ENCODE data around the gene FANCC.

Gene FANCC

GRCh38 chr9:95086564-95086955, 230.9 kb downstream of the FANCC start:
- no peak for DNase-seq
- Mint-ChIP-seq H3K4me1 (peaks cover 3 to 4% of the 10 kb centered on the region in 2 donors), H3K36me3 (peaks cover 33 to 48% of the 10 kb centered on the region in 2 donors), H3K4me3 (no peak overlapping the region), H3K27ac (no peak overlapping the region), H3K9me3 (no peaks in the 10 kb centered on the region), H3K27me3 (peaks cover 0 to 5% of the 10 kb centered on the region in 2 donors)
- no peak for ATAC-seq (replicated peaks)

- Mint-ChIP-seq H3K9me3 (no peaks in the 10 kb centered on the region), H3K36me3 (peaks cover 35 to 52% of the 10 kb centered on the region in 2 donors)
These were observed 231.5 kb downstream of the FANCC start for GRCh38 chr9:95085861-95086563.

GRCh38 chr9:95085036-95085770, 232.3 kb downstream of the FANCC start:
- DNase-seq, result no peak
- no peak for ATAC-seq (replicated peaks)
- Mint-ChIP-seq H3K36me3 (peaks cover 35 to 52% of the 10 kb centered on the region in 2 donors), H3K9me3 (no peaks in the 10 kb centered on the region), H3K27me3 (peaks cover 0 to 5% of the 10 kb centered on the region in 2 donors), H3K27ac (no peak overlapping the region), H3K4me1 (no peaks in the 10 kb centered on the region), H3K4me3 (no peak overlapping the region)

More at GRCh38 chr9:95085861-95086563, 231.5 kb downstream of the FANCC start:
- no peak for DNase-seq
- no peak overlapping the region for H3K4me3 Mint-ChIP-seq
- no peak for ATAC-seq (replicated peaks)
- H3K27ac Mint-ChIP-seq, result no peak overlapping the region
- no peaks in the 10 kb centered on the region for H3K4me1 Mint-ChIP-seq
- peaks cover 0 to 5% of the 10 kb centered on the region in 2 donors for H3K27me3 Mint-ChIP-seq

- no peaks in the 10 kb centered on the region for H3K4me1 Mint-ChIP-seq
- no peak for DNase-seq
- H3K36me3 Mint-ChIP-seq, result peaks cover 35 to 46% of the 10 kb centered on the region in 2 donors
- no peak overlapping the region for H3K27ac Mint-ChIP-seq
- ATAC-seq (replicated peaks), result no peak
- no peaks in the 10 kb centered on the region for H3K27me3 Mint-ChIP-seq
- no peaks in the 10 kb centered on the region for H3K9me3 Mint-ChIP-seq
- H3K4me3 Mint-ChIP-seq, result no peak overlapping the region
These were observed 233.1 kb downstream of the FANCC start for GRCh38 chr9:95084254-95084934.

GRCh38 chr9:95083086-95083768, 234.3 kb downstream of the FANCC start:
- no peak overlapping the region for H3K27ac Mint-ChIP-seq
- H3K9me3 Mint-ChIP-seq, result no peaks in the 10 kb centered on the region
- H3K4me3 Mint-ChIP-seq, result no peak overlapping the region
- H3K4me1 Mint-ChIP-seq, result no peaks in the 10 kb centered on the region
- DNase-seq, result no peak
- no peaks in the 10 kb centered on the region for H3K27me3 Mint-ChIP-seq
- no peak for ATAC-seq (replicated peaks)
- H3K36me3 Mint-ChIP-seq, result peaks cover 32 to 43% of the 10 kb centered on the region in 2 donors

- H3K4me1 Mint-ChIP-seq, result no peaks in the 10 kb centered on the region
- ATAC-seq (replicated peaks) (no peak), DNase-seq (no peak)
- H3K27me3 Mint-ChIP-seq, result no peaks in the 10 kb centered on the region
- no peaks in the 10 kb centered on the region for H3K9me3 Mint-ChIP-seq
- no peak overlapping the region for H3K4me3 Mint-ChIP-seq
- H3K36me3 Mint-ChIP-seq, result peaks cover 28 to 36% of the 10 kb centered on the region in 2 donors
- H3K27ac Mint-ChIP-seq, result no peak overlapping the region
These were observed 235.0 kb downstream of the FANCC start for GRCh38 chr9:95082401-95083084.

GRCh38 chr9:95081998-95082397, 235.5 kb downstream of the FANCC start:
- H3K27me3 Mint-ChIP-seq, result no peaks in the 10 kb centered on the region
- DNase-seq (no peak), ATAC-seq (replicated peaks) (no peak)
- H3K4me3 Mint-ChIP-seq, result no peak overlapping the region
- no peak overlapping the region for H3K27ac Mint-ChIP-seq
- H3K9me3 Mint-ChIP-seq, result no peaks in the 10 kb centered on the region
- peaks cover 28 to 35% of the 10 kb centered on the region in 2 donors for H3K36me3 Mint-ChIP-seq
- no peaks in the 10 kb centered on the region for H3K4me1 Mint-ChIP-seq

GRCh38 chr9:95080961-95081647, 236.4 kb downstream of the FANCC start:
- H3K9me3 Mint-ChIP-seq, result no peaks in the 10 kb centered on the region

GRCh38 chr9:95079461-95079860, 238.0 kb downstream of the FANCC start:
- Mint-ChIP-seq H3K4me1 (no peaks in the 10 kb centered on the region), H3K27me3 (no peaks in the 10 kb centered on the region), H3K27ac (no peak overlapping the region), H3K9me3 (no peaks in the 10 kb centered on the region), H3K4me3 (no peak overlapping the region), H3K36me3 (peaks cover 21 to 29% of the 10 kb centered on the region in 2 donors)
- DNase-seq, result no peak
- no peak for ATAC-seq (replicated peaks)

More at GRCh38 chr9:95080961-95081647, 236.4 kb downstream of the FANCC start:
- Mint-ChIP-seq H3K4me1 (no peaks in the 10 kb centered on the region), H3K27ac (no peak overlapping the region), H3K27me3 (no peaks in the 10 kb centered on the region), H3K4me3 (no peak overlapping the region), H3K36me3 (peaks cover 28 to 32% of the 10 kb centered on the region in 2 donors)
- no peak for DNase-seq
- no peak for ATAC-seq (replicated peaks)

- DNase-seq, result no peak
- H3K36me3 Mint-ChIP-seq, result peaks cover 21 to 27% of the 10 kb centered on the region in 2 donors
- no peaks in the 10 kb centered on the region for H3K4me1 Mint-ChIP-seq
- H3K27ac Mint-ChIP-seq, result no peak overlapping the region
- H3K27me3 Mint-ChIP-seq, result no peaks in the 10 kb centered on the region
- H3K9me3 Mint-ChIP-seq, result no peaks in the 10 kb centered on the region
- no peak for ATAC-seq (replicated peaks)
- no peak overlapping the region for H3K4me3 Mint-ChIP-seq
These were observed 238.6 kb downstream of the FANCC start for GRCh38 chr9:95078939-95079338.

- Mint-ChIP-seq H3K36me3 (peaks cover 21 to 27% of the 10 kb centered on the region in 2 donors), H3K27me3 (no peaks in the 10 kb centered on the region), H3K4me1 (no peaks in the 10 kb centered on the region), H3K4me3 (no peak overlapping the region), H3K27ac (no peak overlapping the region), H3K9me3 (no peaks in the 10 kb centered on the region)
- DNase-seq (no peak), ATAC-seq (replicated peaks) (no peak)
These were observed 239.0 kb downstream of the FANCC start for GRCh38 chr9:95078511-95078910.

GRCh38 chr9:95077766-95078370, 239.6 kb downstream of the FANCC start:
- Mint-ChIP-seq H3K36me3 (peaks cover 16 to 24% of the 10 kb centered on the region in 2 donors), H3K27me3 (no peaks in the 10 kb centered on the region), H3K27ac (no peak overlapping the region), H3K4me1 (no peaks in the 10 kb centered on the region), H3K4me3 (no peak overlapping the region), H3K9me3 (no peaks in the 10 kb centered on the region)
- ATAC-seq (replicated peaks), result no peak
- no peak for DNase-seq
